IMR-90 (cell line): ENCODE results near the gene ZW10. TPM values are rescaled to one million over a fixed set of nuclear protein-coding genes. Genes with fewer than 3 reads are reported as not detected.

Source experiments
- ATAC-seq: fragments of 200-7000 bp; cut with Tn5 transposase; 2 replicates; pipeline ENCODE4 v1.9.1; 2020; ENCODE audit warnings: low read depth, mild to moderate bottlenecking, moderate library complexity
- BruUV-seq: library from RNA; stranded (reverse); fragments of 400-500 nt; replicated peaks from 2 replicates; lab custom pipeline; 2021; lab: Mats Ljungman, UMichigan
- CTCF ChIA-PET: fragments of 300-600 bp; formaldehyde crosslinking; extraction: SDS; loops from one replicate; lab custom pipeline; 2021; ENCODE audit warnings: antibody characterized with exemption; lab: Yijun Ruan, JAX
- POLR2A ChIA-PET: fragments of 300-600 bp; sonication (Branson Sonifier 250); formaldehyde crosslinking; loops from one replicate; lab custom pipeline; 2022; ENCODE audit warnings: antibody characterized with exemption; ENCODE audit not compliant: unreplicated experiment; lab: Charles Lee
- DNase-seq: peaks from one replicate; pipeline ENCODE4 v3.0.0; 2013
- H2AFZ ChIP-seq: replicated peaks from 2 replicates; pipeline ENCODE3; 2013; ENCODE audit warnings: low read length, mild to moderate bottlenecking; ENCODE audit not compliant: poor library complexity
- H2AK5ac ChIP-seq: 2 replicates; pipeline ENCODE4 v1.6.1; 2013; ENCODE audit warnings: low read depth, low read length, inconsistent platforms
- H2AK9ac ChIP-seq: replicated peaks from 2 replicates; pipeline ENCODE3; 2013; ENCODE audit warnings: mild to moderate bottlenecking, low read depth, low read length, moderate library complexity; ENCODE audit not compliant: poor library complexity
- H2BK120ac ChIP-seq: 2 replicates; pipeline ENCODE4 v1.6.1; 2013; ENCODE audit warnings: low read depth, low read length, inconsistent platforms
- H2BK15ac ChIP-seq: 3 replicates; pipeline ENCODE4 v1.6.1; 2013; ENCODE audit warnings: low read depth, low read length, inconsistent platforms
- H2BK20ac ChIP-seq: 2 replicates; pipeline ENCODE4 v1.6.1; 2013; ENCODE audit warnings: low read depth, mild to moderate bottlenecking, inconsistent platforms, low read length, moderate library complexity
- H2BK5ac ChIP-seq: 2 replicates; pipeline ENCODE4 v1.6.1; 2013; ENCODE audit warnings: mild to moderate bottlenecking, low read depth, low read length, inconsistent platforms; ENCODE audit not compliant: poor library complexity, severe bottlenecking
- H3K14ac ChIP-seq: replicated peaks from 2 replicates; pipeline ENCODE4 v1.6.1; 2013; ENCODE audit warnings: low read depth, low read length, inconsistent platforms
- H3K18ac ChIP-seq: 2 replicates; pipeline ENCODE4 v1.6.1; 2013; ENCODE audit warnings: low read depth, low read length, control low read depth
- H3K23ac ChIP-seq: 2 replicates; pipeline ENCODE4 v1.6.1; 2013; ENCODE audit warnings: low read depth, low read length, inconsistent platforms
- H3K27ac ChIP-seq: 2 replicates; pipeline ENCODE4 v1.5.1; 2013; ENCODE audit warnings: mild to moderate bottlenecking, control low read depth, low read length; ENCODE audit not compliant: insufficient read depth
- H3K27me3 ChIP-seq: 2 replicates; pipeline ENCODE4 v1.6.1; 2013; ENCODE audit warnings: low read length; ENCODE audit not compliant: control insufficient read depth, insufficient read depth
- H3K36me3 ChIP-seq: 2 replicates; pipeline ENCODE4 v1.6.1; 2013; ENCODE audit warnings: low read length, mixed read lengths; ENCODE audit not compliant: control insufficient read depth, insufficient read depth
- H3K4ac ChIP-seq: 2 replicates; pipeline ENCODE4 v1.6.1; 2013; ENCODE audit warnings: low read depth, low read length, inconsistent platforms
- H3K4me1 ChIP-seq: 2 replicates; pipeline ENCODE4 v1.6.1; 2013; ENCODE audit warnings: low read length, mixed read lengths; ENCODE audit not compliant: control insufficient read depth, insufficient read depth
- H3K4me2 ChIP-seq: 2 replicates; pipeline ENCODE4 v1.6.1; 2013; ENCODE audit warnings: low read depth, mild to moderate bottlenecking, control low read depth, low read length, moderate library complexity
- H3K4me3 ChIP-seq: 2 replicates; pipeline ENCODE4 v1.5.1; 2013; ENCODE audit warnings: low read depth, mild to moderate bottlenecking, control low read depth, low read length, moderate library complexity; ENCODE audit not compliant: insufficient read depth
- H3K56ac ChIP-seq: 2 replicates; pipeline ENCODE4 v1.6.1; 2013; ENCODE audit warnings: low read length, inconsistent platforms; ENCODE audit not compliant: insufficient read depth; ENCODE audit errors: extremely low read depth
- H3K79me1 ChIP-seq, 2 experiments: 2 replicates each; pipeline ENCODE4 v1.6.1; 2013; ENCODE audit warnings: low read length in 2 of 2, inconsistent platforms in 1 of 2, low read depth in 1 of 2
- H3K9ac ChIP-seq: 2 replicates; pipeline ENCODE4 v1.6.1; 2013; ENCODE audit warnings: low read depth, low read length, control low read depth
- H3K9me1 ChIP-seq: 2 replicates; pipeline ENCODE4 v1.6.1; 2013; ENCODE audit warnings: low read length, inconsistent platforms; ENCODE audit not compliant: insufficient read depth
- H3K9me3 ChIP-seq: 2 replicates; pipeline ENCODE4 v1.6.1; 2013; ENCODE audit warnings: low read length; ENCODE audit not compliant: control insufficient read depth, insufficient read depth
- H4K20me1 ChIP-seq: 2 replicates; pipeline ENCODE4 v1.6.1; 2013; ENCODE audit warnings: low read length, inconsistent platforms; ENCODE audit not compliant: insufficient read depth
- H4K5ac ChIP-seq: 2 replicates; pipeline ENCODE4 v1.6.1; 2013; ENCODE audit warnings: mild to moderate bottlenecking, low read depth, low read length, control low read depth
- H4K8ac ChIP-seq, 2 experiments: 2 replicates each; pipeline ENCODE4 v1.6.1; 2013; ENCODE audit warnings: low read depth in 2 of 2, low read length in 2 of 2, control low read depth in 1 of 2, inconsistent platforms in 1 of 2
- H4K91ac ChIP-seq: 2 replicates; pipeline ENCODE4 v1.6.1; 2013; ENCODE audit warnings: low read depth, low read length, inconsistent platforms; ENCODE audit not compliant: insufficient read depth
- BHLHE40 ChIP-seq: fragments of 150-350 bp; IDR thresholded peaks from 2 replicates; pipeline ENCODE4 v1.6.1; 2016; ENCODE audit warnings: mild to moderate bottlenecking, low read depth, low read length
- WGBS, 2 experiments: methylation state at CpG; one replicate each; pipeline versions ENCODE4 v1.1.5 to v1.1.7; 2013; ENCODE audit warnings: missing lambda C conversion rate in 2 of 2; ENCODE audit not compliant: insufficient read length in 1 of 2; ENCODE audit errors: extremely low coverage in 2 of 2; 5-methylcytosine and 5-hydroxymethylcytosine counted together
- dilution Hi-C: fragments of 300-500 bp; cut with HindIII; formaldehyde crosslinking; loops from one replicate; pipeline ENCODE4 v1.14.3; 2018; ENCODE audit warnings: low sequenced_read_pairs; ENCODE audit not compliant: unreplicated experiment
- in situ Hi-C: fragments of 300-500 bp; cut with MboI; formaldehyde crosslinking; loops from 3 replicates; pipeline ENCODE4 v1.14.3; 2019; ENCODE audit warnings: low sequenced_read_pairs, inconsistent platforms, mixed read lengths
- intact Hi-C: fragments of 100-400 bp; cut with micrococcal nuclease; formaldehyde crosslinking; loops from 2 replicates; pipeline ENCODE4 v1.10.0; 2022
- polyA plus RNA-seq, 3 experiments: library from polyadenylated mRNA; depleted of rRNA; stranded (reverse); fragments of >200 nt; gene quantifications; 2 replicates each; pipeline ENCODE4 v1.2.3, GENCODE V29; 2012; ENCODE audit warnings: low replicate concordance in 1 of 3
- total RNA-seq: library from RNA; depleted of rRNA; stranded (reverse); fragments of >200 nt; gene quantifications from 2 replicates; pipeline ENCODE4 v1.2.3, GENCODE V29; 2012

Gene ZW10
- total and polyA plus RNA-seq, 2 of the 4 experiments (the other 2 are of a cell fraction), result 10.3 to 30.6 TPM

GRCh38 chr11:113715273-113715672 is 58.2 kb downstream of the ZW10 start:
- no peak overlapping the region for H3K4ac ChIP-seq
- no peak overlapping the region for H3K27ac ChIP-seq
- no TSS peak for BruUV-seq
- no peak overlapping the region for H3K4me2 ChIP-seq
- H2BK15ac ChIP-seq, result no peak overlapping the region
- H3K9ac ChIP-seq, result no peak overlapping the region
- no peak overlapping the region for H2AK5ac ChIP-seq
- H2BK120ac ChIP-seq, result no peak overlapping the region
- H2AFZ ChIP-seq, result no peak overlapping the region
- no peak overlapping the region for H3K56ac ChIP-seq
- in situ Hi-C loops (no loop called here), intact Hi-C loops (no loop called here), dilution Hi-C loops (no loop called here)
- no peaks in the 10 kb centered on the region for H3K27me3 ChIP-seq
- no peak overlapping the region for H3K18ac ChIP-seq
- no peak overlapping the region for H3K4me3 ChIP-seq
- no peak overlapping the region for H3K23ac ChIP-seq
- DNase-seq (no peak), ATAC-seq (no peak)
- H4K91ac ChIP-seq, result no peak overlapping the region
- no peaks in the 10 kb centered on the region for H3K79me1 ChIP-seq
- no peak overlapping the region for H2BK20ac ChIP-seq
- no peak overlapping the region for H3K14ac ChIP-seq
- ChIA-PET CTCF (no interaction called here), POLR2A (no interaction called here)
- TF ChIP-seq BHLHE40, result no peak
- H4K20me1 ChIP-seq, result no peaks in the 10 kb centered on the region
- no peaks in the 10 kb centered on the region for H3K4me1 ChIP-seq
- H2AK9ac ChIP-seq, result no peak overlapping the region
- no peaks in the 10 kb centered on the region for H3K9me1 ChIP-seq
- no peak overlapping the region for H2BK5ac ChIP-seq
- H3K36me3 ChIP-seq, result no peaks in the 10 kb centered on the region
- 80% methylated on average over 1 of the region's 1 CpG; no CpG with 5 or more reads in 1 of the 2 experiments for WGBS, 2 experiments
- no peak overlapping the region for H4K5ac ChIP-seq
- H4K8ac ChIP-seq, result no peak overlapping the region
- no peaks in the 10 kb centered on the region for H3K9me3 ChIP-seq
